Measurements from ENCODE around the gene HSH2D.

The HSH2D gene

DNA sequence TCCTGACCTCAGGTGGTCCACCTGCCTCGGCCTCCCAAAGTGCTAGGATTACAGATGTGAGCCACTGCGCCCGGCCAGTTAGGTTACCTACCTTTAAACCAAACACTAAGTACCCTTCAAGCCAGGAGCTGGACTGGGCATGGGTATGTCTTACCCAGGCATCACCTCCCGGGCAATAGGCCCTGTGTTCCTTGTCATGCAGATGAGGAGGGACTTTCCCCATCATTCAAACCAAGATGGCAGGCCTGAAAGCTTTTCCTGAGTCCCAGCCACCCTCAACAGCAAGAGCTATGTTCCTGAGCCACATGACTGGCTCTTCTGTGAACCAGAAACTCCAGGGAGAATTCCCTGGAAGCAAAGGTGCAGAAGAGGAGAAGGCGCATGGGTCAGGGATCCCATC is 22.3 kb upstream of the HSH2D start:
- no peak for FAIRE-seq

DNA sequence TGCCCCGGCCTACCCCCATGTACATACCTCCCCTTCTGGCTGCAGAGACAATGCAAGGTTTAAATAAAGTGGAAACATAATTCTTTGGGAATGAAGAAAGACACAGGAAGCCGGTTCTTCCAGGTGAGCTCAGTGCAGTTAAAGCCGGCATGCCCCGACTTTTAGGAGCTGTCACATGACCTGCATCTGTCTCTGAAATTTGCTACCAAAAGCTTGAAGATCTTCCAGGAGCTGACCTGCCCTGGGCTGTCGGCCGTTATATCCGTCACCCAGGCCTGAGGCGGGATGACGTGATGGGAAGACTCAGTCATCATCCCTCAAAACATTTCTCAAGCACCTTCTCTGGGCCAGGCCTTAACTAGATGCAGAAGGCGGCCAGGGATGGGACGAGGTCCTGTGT is 21.5 kb upstream of the HSH2D start:
- FAIRE-seq: no peak

DNA sequence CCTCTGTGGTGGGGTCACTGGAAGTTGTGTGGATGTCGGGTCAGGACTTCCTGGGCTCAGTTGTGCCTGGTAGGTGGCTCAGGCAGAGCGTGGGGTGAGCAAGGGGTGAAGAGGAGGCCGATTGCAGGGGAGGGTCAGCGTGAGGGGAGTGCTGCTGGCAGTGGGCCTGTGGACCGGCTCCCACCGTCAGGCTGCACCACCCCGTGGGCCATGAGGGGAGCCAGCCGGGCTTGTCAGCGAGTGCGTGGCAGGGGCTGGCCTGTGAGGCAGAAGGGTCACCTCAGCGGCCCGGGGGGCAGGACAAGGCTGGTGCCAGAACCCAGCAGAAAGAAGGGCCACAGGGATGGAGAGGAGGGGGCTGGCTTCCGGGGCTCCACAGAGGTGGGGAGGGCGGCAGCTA is 18.5 kb upstream of the HSH2D start:
- no peak for FAIRE-seq

DNA sequence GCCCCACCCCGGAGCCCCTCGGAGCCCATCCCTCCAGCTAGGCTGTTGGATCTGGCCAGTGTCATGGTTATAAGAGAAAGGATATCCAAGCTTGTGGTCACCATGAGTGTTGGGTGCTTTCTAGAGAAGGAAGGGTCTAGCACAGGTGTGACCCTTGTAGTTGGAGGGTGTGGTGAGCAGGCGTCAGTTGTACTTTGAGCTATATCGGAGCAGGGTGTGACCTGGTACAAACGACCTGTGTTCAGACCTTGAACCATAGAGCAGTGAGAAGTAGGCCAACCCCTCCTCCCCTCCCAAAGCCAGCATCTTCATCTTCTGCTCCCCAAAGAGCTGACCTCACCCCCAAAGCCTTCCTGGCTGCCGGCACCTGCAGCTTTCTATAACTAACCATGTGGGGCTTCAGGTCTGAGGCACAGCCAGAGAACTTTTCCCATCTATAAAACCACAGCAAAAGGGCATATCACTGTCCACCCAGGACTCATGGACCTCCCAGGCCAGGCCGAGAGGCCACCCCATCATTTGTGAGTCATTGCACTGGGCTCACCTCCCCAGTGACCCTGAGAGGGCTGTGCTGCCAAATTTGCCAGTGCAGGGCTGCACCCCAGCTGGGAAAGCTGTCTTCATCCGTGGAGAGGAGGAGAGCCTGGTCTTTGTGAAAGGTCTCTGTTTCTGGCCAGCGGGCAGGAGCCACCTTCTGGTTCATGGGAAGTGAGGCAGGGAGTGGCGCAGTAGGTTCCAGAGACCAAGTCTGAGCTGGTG is 17.6 kb upstream of the HSH2D start:
- FAIRE-seq: no peak

DNA sequence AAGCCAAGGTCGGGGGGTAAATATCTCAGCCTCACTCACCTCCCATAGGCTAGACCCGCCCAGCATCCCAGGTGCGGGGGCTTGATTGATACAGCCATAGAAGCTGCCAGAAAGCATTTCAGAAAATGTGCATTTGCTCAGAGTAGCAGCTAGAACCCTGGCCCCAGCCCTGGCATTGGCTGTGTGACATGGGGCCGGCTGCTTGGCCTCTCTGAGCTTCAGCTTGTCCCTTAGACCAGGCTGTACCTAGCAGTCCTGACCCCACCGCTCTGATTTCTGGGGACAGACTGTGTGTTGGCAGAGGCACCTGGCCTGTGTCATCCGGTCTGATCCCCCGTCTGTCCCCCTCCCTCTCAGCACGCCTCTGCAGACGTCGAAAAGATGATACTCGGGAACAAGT is 16.4 kb upstream of the HSH2D start:
- no peak for FAIRE-seq

DNA sequence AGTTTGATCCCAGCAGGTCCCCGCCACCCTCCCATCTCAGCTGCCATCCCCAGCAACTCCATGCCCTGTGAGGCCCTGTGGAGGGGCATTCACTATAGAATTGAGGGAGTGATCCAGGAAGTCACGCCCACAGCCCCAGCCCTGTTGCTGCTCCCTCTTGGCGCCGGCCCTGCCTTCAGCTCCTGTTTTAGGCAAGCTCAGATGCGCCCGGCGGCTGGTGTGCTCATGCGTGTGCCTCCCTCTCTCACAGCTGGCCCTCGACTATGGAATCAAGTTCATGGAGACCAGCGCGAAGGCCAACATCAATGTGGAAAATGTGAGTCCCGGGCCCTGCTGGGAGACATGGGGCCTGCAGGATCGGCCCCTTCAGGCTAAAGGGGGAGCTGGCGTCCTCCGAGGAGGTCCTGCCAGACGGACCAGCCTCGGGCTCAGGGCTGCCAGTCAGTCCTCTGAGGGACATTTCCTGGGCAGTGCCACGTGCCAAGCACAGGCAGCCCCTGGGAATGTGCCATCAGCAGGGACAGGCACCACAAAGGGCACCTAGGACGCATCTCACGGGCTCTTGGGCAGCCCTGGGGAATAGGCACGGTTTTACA is 15.6 kb upstream of the HSH2D start:
- no peak for FAIRE-seq

DNA sequence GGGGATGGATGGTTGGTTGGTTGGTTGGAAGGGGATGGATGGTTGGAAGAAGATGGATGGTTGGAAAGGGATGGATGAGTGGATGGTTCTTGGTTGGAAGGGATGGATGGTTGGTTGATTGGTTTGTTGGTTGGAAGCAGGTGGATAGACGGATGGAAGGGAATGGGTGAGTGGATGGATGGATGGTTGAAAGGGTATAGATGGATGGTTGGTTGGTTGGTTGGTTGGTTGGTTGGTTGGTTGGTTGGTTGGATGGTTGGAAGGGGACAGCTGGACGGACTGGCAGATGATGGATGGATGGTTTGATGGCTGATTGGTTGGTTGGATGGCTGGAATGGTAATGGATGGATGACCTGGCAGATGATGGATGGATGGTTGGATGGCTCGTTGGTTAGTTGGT is 11.8 kb upstream of the HSH2D start:
- FAIRE-seq: no peak

DNA sequence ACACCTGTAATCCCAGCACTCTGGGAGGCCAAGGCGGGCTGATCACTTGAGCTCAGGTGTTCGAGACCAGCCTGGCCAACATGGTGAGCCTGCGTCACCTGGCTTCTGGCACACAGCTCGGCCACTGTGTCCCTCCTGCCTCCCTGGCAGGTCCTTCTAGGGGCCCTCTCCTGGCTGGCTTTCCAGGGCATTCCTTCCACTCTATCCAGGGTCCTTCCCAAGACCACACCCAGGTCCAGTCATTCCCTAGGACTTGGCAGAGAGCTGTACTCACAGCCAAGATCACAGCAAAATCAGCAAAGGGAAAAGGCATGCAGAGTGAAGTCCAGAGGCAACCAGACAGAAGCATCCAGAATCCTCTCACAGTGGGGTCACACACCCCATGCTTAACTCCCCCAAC is 9.7 kb upstream of the HSH2D start:
- FAIRE-seq: no peak

DNA sequence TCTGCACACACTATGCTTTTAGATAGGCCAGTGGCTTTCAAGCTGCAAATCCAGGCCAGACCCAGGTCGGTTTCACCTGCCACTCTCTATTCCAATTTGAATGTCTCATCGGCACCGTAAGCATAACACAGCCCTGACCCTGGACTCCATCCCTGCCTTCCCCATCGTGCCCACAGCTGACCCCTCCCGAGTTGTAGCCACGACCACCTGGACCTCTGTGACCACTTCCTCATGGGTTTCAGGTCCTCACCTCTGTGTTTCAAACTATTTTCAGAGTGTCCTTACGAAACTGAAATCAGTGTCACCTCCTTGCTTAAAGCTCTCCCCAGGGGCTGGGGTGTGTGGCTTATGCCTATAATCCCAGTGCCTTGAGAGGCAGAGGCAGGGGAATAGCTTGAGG is 9.0 kb upstream of the HSH2D start:
- no peak for FAIRE-seq

DNA sequence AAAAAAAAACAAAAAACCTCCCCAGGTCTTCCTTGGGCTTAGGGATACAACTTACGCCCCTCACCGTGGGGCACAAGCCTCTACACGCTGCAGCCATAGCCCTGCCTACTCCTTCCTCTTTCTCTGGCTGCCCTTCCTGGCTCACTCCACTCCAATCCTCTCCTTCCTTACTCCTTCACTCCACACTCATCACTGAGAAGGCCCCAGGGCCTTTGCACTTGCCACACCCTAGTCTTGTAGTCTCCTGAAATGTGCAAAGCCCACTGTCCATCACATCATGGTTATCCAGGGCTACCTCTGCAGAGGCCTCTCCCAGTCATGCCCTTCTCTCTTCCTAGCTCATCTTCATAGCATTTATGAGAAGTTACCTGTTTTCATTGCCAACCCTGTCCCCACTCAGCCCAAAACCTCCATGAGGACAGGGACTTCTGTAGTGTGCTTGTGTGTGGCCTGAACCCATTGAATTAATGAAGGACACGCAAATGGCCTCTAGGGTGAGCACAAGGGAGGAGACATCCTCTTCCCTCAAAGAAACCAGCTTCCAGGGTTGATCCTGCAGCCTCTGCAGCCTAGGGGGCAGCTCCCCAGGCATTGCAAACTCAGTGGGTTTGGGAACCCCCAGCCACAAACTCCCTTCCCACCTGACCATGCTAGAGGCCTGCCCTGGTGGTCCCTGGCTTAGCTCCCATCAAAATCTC is 7.9 kb upstream of the HSH2D start:
- no peak for FAIRE-seq

DNA sequence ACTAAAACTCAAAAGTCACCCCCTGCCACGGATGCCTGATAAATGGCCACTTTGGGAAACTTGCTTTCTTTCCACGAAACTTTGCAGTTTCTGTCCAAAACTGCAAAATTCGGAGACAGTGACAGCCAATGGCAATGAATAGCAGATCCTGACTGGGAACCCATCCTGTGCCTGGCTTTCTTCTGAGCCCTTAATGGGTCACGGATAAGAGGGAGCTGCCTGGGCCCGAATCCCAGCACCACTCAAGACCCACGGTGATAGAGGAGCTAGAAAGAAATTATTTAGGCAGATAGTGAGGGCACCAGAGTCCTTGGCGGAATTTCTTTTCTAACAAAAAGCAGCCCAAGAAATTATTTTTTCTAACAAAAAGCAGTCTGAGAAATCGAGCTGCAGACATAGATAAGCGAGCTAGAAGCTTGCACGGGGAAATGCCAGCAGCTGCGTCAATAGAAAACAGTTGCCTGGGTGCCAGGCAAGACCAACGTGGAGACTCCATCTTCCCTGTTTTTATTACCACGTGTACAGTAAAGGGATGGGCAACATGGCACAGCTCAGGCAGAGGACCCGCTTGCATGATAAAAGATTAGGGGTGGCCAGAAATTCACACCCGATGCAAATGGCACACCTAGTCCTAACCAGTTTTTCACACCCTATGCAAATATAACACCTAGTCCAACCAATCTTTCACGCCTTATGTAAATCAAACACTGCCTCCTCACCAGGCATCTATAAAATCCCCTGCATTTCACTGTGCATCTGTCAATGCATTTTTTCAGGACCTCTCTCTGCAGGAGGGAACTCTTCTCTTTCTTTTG is 7.1 kb upstream of the HSH2D start:
- FAIRE-seq: no peak

DNA sequence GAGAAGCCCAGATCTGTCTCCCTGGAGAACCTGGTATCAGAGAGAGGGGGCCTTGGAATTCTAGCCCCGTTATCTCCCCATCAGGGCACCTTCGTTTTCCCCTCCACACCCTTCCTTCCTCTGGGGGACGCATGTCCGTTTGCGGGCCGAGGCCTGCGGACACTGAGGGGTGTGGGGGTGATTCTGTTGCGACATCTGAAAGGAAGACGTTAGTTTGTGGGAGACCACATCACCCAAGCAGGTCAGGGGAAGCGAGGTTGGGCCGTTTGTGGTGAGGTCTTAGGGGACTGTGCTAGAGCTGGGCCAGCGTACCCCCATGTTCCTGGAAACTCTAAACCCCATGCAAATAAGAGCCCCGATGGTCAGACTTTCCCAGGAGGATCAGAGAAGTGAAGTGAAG is 3.7 kb upstream of the HSH2D start:
- no peak for FAIRE-seq

DNA sequence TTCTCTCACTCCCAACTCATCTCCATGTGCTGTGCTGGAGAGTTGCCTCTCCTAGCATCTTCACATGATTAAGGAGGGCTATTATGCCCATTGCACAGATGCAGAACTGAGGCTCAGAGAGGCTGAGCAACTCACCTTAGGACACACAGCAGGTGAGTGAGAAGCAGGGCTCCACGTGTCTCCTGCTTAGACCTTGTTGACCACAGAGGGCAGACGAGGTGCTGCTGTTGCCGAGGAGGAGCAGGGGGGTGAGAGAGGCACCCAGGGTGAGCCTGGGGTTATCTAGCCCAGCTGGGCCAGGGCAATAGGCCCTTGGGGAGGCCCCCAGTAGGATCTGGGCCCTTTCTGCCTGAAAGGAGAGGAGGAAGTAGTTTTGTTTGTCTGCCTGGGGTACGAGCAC is 2.4 kb upstream of the HSH2D start:
- no peak for FAIRE-seq

DNA sequence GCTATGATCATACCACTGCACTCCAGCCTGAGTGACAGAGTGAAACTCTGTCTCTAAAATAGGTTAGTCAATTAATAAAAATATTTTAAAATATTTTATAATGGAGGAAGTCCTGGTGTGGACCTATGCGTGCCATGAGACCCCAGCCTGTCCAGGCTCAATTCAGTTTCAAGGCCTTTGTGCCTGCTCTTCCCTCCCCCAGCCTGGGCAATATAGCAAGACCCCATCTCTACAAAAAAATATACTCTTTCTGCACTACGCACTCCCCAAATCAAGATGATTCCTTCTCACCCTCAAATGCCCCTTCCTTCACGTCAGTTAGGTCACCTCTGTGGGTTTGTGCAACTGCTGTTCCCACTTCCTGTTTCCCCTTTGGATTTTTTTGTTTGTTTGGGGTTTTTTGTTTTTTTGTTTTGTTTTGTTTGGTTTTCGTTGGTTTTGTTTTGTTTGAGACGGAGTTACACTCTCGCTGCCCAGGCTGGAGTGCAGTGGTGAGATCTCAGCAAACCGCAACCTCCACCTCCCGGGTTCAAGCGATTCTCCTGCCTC is 1.4 kb upstream of the HSH2D start:
- FAIRE-seq: no peak

DNA sequence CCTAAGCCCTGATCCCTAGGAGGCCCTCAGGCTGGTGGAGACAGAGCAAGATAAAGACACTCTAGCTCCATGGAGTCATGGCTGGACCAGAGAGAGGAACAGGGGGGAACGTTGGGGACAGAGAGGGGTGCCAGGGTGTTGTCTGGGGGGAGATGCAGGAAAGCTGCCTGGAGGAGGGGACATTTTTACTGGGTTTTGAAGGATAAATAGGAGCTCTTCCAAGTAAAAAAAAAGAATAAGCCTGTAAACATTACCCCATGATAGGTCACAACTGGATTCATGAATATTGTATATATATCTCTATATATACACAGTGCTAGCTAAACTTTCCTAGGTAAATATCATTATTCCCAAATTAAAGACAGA is 714 bp downstream of the HSH2D start:
- no peak for FAIRE-seq

DNA sequence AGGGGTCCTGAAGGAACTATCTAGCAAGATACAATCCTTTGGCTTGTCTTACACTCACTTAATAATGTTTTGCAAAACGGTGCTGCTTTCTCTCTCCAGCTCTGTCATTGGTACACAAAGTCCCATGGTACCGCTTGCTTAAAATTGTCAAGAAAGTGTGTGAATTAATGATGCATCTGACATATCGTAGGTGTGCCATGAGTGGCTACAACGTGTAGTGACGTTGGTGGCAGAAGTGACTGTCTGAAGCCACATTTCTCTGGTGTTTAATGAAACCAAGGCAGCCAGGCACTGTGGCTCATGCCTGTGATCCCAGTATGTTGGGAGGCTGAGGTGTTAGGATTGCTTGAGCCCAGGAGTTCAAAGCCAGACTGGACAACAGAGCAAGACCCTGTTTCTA is 2.6 kb downstream of the HSH2D start:
- FAIRE-seq: no peak

DNA sequence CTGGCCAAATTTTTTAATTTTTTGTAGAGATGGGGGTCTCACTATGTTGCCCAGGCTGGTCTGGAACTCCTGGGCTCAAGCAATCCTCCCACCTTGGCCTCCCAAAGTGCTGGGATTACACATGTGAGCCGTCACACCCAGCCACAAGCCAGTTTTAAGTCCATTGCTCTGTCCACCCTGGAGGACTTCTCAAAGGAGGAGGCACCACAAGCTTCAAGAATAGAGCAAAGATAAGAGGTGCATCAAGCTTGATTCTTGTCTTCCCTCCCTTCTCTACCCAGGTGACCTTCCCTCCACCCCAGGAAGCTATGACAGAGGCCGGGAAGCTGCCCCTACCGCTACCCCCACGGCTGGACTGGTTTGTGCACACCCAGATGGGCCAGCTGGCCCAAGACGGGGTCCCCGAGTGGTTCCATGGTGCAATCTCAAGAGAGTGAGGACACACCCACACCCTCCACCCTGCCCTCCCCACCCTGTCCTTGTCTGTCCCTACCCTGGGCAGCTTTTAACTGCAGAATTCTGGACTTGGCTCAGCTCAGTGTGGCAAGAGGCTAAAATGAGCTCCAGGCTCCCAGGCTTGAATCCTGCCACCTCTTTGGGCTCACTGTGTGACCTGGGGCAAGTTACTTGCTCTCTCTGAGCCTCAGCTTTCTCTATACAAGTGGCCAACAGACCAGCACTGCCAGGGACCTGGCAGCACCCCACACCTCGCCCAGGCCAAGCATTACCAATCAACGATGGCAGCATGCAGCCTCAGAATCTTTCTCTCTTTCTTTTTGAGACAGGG is 5.2 kb downstream of the HSH2D start:
- no peak for FAIRE-seq

DNA sequence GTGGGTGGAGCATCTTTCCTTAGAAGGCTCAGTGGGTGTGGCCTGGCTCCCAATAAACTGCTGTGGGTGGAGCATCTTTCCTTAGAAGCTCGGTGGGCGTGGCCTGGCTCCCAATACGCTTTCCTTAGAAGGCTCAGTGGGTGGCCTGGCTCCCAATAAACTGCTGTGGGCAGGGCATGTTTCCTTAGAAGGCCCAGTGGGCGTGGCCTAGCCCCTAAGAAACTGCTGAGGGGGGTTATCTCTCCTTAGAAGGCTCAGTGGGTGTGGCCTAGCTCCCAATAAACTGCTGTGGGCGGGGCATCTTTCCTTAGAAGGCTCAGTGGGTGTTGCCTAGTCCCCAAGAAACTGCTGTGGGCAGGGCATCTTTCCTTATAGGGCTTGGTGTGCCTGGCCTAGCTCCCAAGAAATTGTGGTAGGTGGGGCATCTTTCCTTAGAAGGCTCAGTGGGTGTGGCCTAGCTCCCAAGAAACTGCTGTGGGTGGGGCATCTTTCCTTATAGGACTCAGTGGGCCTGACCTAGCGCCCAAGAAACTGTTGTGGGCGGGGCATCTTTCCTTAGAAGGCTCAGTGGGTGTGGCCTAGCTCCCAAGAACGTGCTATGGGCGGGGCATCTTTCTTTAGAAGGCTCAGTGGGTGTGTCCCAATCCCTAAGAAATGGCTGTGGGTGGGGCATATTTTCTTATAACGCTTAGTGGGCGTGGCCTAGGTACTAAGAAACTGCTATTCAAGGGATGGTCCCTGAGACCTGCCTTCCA is 10.3 kb downstream of the HSH2D start:
- FAIRE-seq: no peak

DNA sequence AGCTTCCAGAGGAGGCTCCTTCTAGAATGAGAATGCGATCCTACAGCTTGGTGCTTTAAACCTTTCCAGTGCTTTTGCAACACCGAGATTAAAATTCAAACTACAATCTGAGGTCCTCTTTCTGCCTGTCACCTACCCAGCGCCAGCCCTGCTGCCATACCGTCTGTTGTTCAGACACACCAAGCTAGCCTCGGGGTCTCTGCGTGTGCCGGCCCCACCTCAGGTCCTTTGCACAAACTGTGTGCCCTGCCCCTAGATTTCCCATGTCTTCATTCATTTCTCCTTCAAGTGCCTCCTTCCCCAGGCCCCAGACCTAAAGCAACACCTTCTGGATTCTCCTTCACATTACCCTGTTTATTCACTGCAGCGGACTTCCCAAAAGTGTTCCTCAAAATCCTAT is 11.1 kb downstream of the HSH2D start:
- no peak for FAIRE-seq

DNA sequence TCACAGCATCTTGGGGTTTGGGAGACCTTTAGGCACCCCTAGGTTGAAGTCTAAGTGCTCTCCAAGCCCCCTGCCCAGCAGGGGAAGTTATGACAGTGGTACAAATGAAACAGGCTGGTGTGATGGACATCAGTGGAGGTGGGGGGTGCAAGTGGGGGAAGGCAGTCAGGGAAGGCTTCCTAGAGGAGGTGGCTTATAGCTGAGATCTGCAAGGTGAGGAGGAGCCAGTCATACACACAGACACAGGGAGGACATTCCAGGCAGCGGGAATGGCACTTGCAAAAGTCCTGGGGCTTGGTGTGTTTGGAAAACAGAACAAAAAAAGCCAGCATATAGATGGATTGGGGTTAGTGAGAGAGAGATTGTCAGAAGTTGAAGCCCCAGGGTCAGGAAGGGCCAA is 11.6 kb downstream of the HSH2D start:
- no peak for FAIRE-seq

DNA sequence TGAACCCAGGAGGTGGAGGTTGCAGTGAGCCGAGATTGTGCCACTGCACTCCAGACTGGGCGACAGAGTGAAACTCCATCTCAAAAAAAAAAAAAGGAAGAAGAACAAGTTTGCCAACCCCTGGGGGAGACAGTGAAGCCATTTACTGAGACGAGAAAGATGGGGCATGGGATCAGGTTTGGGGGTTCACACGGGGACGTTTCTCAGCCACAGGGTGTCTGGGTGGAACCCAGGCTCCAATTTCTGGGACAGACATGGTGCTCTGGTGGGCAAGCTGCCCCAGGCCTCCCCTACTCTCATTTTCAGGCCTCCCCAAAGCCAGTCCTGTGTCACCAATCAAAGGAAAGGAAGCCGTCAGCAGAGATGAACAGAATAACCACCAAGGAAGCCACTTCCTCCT is 13.4 kb downstream of the HSH2D start:
- no peak for FAIRE-seq

DNA sequence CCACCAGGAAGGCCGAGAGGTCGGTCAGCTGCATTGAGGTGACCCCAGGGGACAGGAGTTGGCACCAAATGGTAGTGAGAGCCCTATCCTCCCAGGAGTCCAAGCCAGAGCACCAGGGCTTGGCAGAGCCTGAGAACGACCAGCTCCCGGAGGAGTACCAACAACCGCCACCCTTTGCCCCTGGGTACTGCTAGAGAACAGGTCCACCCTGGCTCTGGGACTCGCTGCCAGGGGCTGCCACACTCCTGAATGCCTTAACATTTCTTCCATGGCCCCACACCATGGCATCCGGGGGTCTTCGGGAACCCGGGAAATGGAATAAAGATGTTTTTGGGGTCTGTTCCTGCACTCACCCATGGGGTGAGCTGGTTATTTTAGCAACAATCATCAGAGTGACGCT is 14.1 kb downstream of the HSH2D start:
- no peak for FAIRE-seq
